Endothelial cell (in vitro differentiated cells): ENCODE results near the gene GRIA3. TPM values are rescaled to one million over a fixed set of nuclear protein-coding genes. Genes with fewer than 3 reads are reported as not detected.

Experiments
- DNase-seq: peaks from one replicate; pipeline ENCODE4 v3.0.0; 2021; ENCODE audit warnings: low spot score
- H3K27ac Mint-ChIP-seq: one replicate; pipeline ENCODE4 v1.8.0; 2021; ENCODE audit warnings: mixed read lengths, inconsistent platforms; ENCODE audit not compliant: unreplicated experiment
- H3K27me3 Mint-ChIP-seq: one replicate; pipeline ENCODE4 v1.8.0; 2021; ENCODE audit warnings: mild to moderate bottlenecking, moderate library complexity, mixed read lengths, inconsistent platforms; ENCODE audit not compliant: unreplicated experiment
- H3K36me3 Mint-ChIP-seq: one replicate; pipeline ENCODE4 v1.8.0; 2021; ENCODE audit warnings: mild to moderate bottlenecking, low read depth, mixed read lengths, inconsistent platforms; ENCODE audit not compliant: unreplicated experiment
- H3K4me1 Mint-ChIP-seq: one replicate; pipeline ENCODE4 v1.8.0; 2021; ENCODE audit warnings: mild to moderate bottlenecking, mixed read lengths, inconsistent platforms; ENCODE audit not compliant: unreplicated experiment
- H3K4me3 Mint-ChIP-seq: one replicate; pipeline ENCODE4 v1.8.0; 2021; ENCODE audit warnings: mild to moderate bottlenecking, mixed read lengths, inconsistent platforms; ENCODE audit not compliant: unreplicated experiment
- H3K9me3 Mint-ChIP-seq: one replicate; pipeline ENCODE4 v1.8.0; 2021; ENCODE audit warnings: mixed read lengths, inconsistent platforms; ENCODE audit not compliant: unreplicated experiment
- CTCF ChIP-seq: fragments of 200-600 bp; sonication (generic); IDR thresholded peaks from one replicate; pipeline ENCODE4 v1.5.0; 2021; ENCODE audit warnings: antibody characterized with exemption; ENCODE audit not compliant: unreplicated experiment
- total RNA-seq: library from RNA; stranded (reverse); fragmentation: NEBNext Ultra II Directional; extraction: Animal tissue kit (Norgen Biotek cat#: 25700); gene quantifications from one replicate; pipeline ENCODE4 v1.2.1, GENCODE V29; 2021; ENCODE audit not compliant: unreplicated experiment

The GRIA3 gene
- total RNA-seq, 1 donor from 2014 or later: 0.51 TPM

- no peaks in the 10 kb centered on the region for H3K9me3 Mint-ChIP-seq
- no peaks in the 10 kb centered on the region for H3K36me3 Mint-ChIP-seq
- H3K4me1 Mint-ChIP-seq: peaks cover 2% of the 10 kb centered on the region
- H3K27ac Mint-ChIP-seq: no peak overlapping the region
- peaks cover 5% of the 10 kb centered on the region for H3K27me3 Mint-ChIP-seq
- no peak overlapping the region for H3K4me3 Mint-ChIP-seq
- no peak for DNase-seq
- TF ChIP-seq CTCF: no peak
These were observed 5.3 kb downstream of the GRIA3 start for GRCh38 chrX:123189338-123189737.

- TF ChIP-seq CTCF: no peak
- Mint-ChIP-seq H3K9me3 (no peaks in the 10 kb centered on the region), H3K27ac (no peak overlapping the region), H3K27me3 (peaks cover 5% of the 10 kb centered on the region), H3K4me1 (peaks cover 2% of the 10 kb centered on the region), H3K4me3 (no peak overlapping the region), H3K36me3 (no peaks in the 10 kb centered on the region)
- DNase-seq: no peak
These were observed 6.0 kb downstream of the GRIA3 start for GRCh38 chrX:123190096-123190495.

- no peak for DNase-seq
- no peaks in the 10 kb centered on the region for H3K9me3 Mint-ChIP-seq
These were observed 9.0 kb downstream of the GRIA3 start for GRCh38 chrX:123193101-123193500.

GRCh38 chrX:123199338-123199737 lies 15.3 kb downstream of the GRIA3 start:
- H3K4me3 Mint-ChIP-seq: no peak overlapping the region
- TF ChIP-seq CTCF: no peak
- DNase-seq: no peak
- no peaks in the 10 kb centered on the region for H3K9me3 Mint-ChIP-seq
- peaks cover 2% of the 10 kb centered on the region for H3K27me3 Mint-ChIP-seq
- no peak overlapping the region for H3K27ac Mint-ChIP-seq
- H3K36me3 Mint-ChIP-seq: no peaks in the 10 kb centered on the region
- no peaks in the 10 kb centered on the region for H3K4me1 Mint-ChIP-seq

More at GRCh38 chrX:123193101-123193500, 9.0 kb downstream of the GRIA3 start:
- Mint-ChIP-seq H3K4me3 (no peak overlapping the region), H3K4me1 (no peaks in the 10 kb centered on the region), H3K27me3 (no peaks in the 10 kb centered on the region), H3K27ac (no peak overlapping the region), H3K36me3 (no peaks in the 10 kb centered on the region)
- no peak for TF ChIP-seq CTCF

GRCh38 chrX:123201720-123202119 lies 17.6 kb downstream of the GRIA3 start:
- Mint-ChIP-seq H3K4me3 (no peak overlapping the region), H3K9me3 (no peaks in the 10 kb centered on the region), H3K27ac (no peak overlapping the region), H3K36me3 (no peaks in the 10 kb centered on the region), H3K4me1 (no peaks in the 10 kb centered on the region), H3K27me3 (peaks cover 2% of the 10 kb centered on the region)
- no peak for TF ChIP-seq CTCF
- DNase-seq: no peak
